Stimulated activated CD4-positive, alpha-beta T cell treated with anti-CD3 and anti-CD28 coated beads, Interleukin-1b, Interleukin-23, amount 100 ng/mL, for 24 hours (primary cell): Measurements from ENCODE around the gene DEPP1.
"Not testable (repeated sequence)": the region's sequence is repeated elsewhere in the genome, so short reads cannot be mapped to it uniquely, and the experiment has no call there.

Experiments
- DNase-seq, 4 experiments: peaks; one replicate each; pipeline ENCODE4 v3.0.0-alpha.2; 2020; ENCODE audit warnings: low read depth in 4 of 4, low spot score in 1 of 4

Gene DEPP1

DNA sequence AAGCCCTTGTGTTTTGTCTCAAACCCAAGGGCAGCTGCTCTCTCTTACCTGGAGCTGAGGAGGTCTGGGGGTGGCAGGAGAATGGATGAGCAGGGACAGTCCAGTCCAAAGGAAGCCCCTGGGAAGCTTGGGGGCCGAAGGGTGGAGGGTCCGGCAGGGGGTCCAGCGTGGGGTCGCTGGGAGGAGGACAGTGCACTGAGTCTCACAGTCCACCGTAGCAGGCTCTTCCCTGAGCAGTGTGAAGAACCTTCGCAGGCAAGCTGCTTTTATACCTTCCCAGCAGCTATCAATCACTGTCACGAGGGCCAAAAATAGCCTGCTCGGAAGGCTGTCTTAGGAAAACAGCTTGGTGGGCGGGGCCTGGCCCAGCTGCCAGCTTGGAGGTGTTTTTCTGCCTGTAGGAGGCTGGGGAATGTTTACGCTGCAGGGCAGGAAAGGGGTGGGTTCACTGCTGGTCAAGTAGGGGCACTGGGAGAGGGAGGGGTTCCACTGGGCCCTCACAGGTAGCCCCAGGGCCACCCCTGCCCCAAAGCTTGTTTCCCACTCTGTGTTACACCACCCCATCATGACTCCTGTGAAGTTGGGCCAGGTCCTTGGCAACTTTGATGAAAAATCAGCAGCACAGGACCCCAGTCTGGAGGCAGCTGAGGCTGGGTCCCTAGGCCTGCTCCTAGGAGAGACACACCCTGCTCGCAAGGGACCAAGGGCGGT lies at the start of gene DEPP1:
Gene DEPP1 (minus strand): TSS at position 240 of the 711 bp plus-strand sequence. CDS start 779 bp downstream, outside the sequence.
- DNase-seq = no peak

DNA sequence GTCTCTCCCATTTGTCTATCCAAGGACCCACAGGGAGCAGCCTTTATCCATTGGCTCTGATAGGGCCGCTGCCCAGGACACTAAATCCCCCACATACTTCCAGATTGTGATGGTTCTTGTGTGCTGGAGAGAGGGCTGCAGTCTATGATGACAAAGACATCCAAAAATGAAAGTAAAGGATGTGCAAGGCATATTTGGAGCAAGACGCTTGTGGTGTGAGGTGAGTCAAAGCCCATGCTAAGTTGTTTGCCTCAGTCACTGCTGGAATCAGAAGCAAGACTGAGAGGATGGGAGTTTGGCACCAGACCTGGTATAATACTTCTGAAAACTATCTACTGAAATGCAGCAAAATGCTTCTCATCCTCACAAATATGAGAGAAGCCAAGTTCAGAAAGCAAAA lies 44.8 kb upstream of the DEPP1 start:
- DNase-seq = no peak

DNA sequence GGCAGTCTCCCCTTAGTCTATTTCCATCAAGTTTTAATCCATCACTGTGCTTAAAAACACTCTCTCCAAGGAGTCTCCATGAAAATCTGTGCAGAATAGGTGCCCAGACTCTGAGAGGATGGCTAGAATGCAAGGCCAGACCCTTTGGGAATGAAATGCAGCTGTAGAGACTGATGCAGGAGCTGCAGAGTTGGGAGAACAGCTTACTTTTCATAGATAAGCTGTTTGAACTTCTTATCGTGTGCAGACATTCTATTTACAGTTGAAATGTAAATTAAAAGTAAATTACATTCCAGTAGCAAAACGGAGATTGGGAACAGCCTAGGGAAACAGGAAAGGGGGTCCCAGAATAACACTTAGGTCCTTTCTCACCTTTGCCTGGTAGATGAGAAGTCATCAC lies 37.0 kb upstream of the DEPP1 start:
- DNase-seq = no peak

DNA sequence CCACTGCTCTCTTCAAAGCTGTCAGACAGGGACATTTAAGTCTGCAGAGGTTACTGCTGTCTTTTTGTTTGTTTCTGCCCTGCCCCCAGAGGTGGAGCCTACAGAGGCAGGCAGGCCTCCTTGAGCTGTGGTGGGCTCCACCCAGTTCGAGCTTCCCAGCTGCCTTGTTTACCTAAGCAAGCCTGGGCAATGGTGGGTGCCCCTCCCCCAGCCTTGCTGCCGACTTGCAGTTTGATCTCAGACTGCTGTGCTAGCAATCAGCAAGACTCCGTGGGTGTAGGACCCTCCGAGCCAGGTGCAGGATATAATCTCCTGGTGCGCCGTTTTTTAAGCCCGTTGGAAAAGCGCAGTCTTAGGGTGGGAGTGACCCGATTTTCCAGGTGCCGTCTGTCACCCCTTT lies 35.9 kb upstream of the DEPP1 start:
- DNase-seq = not testable (repeated sequence)

DNA sequence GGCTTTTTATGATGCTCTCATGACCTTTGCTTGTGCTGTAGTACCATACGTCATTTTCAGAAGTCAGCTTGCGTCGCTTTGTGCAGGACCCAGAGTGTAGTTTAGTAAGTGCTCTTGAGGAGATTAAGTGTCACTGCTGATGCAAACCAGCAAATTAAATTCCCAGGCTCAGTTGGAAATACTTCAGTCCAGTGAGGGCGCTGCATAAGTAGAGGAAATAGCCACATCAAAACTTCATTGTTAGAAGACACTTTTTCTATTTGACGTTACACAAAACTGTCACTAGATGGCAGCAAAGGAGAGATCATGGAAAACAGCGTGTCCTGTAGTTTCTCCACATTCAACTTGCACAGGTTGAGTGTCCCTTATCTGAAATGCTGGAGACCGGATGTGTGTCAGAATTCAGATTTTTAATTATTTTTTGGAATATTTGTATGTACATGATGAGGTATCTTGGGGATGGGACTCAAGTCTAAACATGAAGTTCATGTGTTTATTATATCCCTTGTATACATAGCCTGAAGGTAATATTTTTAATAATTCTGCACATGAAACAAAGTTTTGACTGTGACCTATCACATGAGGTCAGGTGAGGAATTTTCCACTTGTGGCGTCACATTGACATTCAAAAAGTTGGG lies 30.0 kb upstream of the DEPP1 start:
- DNase-seq = no peak

GRCh38 chr10:45006276-45007030 lies 27.8 kb upstream of the DEPP1 start:
- no peak for DNase-seq

GRCh38 chr10:45005284-45005683 lies 26.7 kb upstream of the DEPP1 start:
- no peak for DNase-seq

- no peak for DNase-seq
Measured at GRCh38 chr10:45004661-45005060, 26.1 kb upstream of the DEPP1 start.

- DNase-seq = no peak
Measured at GRCh38 chr10:45003432-45004000, 24.9 kb upstream of the DEPP1 start.

DNA sequence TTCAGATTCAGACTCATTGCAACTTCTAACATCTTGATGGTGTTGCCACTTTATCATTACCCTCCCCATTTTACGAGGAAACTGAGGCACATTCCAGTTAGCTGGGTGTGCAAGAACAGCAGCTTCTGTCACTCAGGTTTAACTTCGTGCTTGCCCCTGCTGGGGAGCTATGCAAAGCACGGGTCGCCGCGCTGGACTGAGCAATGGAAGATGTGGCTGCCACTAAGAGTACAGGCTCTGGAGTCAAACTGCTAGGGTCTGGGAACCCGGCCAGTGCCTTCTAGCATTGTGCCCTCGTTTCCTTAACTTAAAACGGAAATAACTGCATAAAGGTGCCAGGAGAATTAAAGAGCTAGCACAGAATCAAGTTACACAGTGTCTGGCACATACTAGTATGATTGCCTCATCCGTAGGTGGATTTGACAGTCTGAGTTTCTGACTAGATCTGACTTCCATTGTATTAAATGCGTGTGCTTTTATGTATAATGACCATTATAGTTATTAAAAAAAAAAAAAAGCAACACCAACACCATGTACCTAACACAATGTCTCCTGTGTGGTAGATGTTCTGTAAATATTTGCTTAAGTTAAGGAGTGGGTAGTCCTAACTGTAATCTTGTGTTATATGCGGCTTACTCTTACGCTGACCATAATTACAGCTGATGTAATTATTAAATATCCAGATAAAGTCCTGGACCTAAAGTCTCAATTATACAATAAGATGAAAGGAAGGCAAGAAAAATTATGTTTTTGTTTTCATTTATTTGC lies 23.0 kb upstream of the DEPP1 start:
- peak in 3 of 4 experiments; percentile 6 to 22 (median 14) for DNase-seq

GRCh38 chr10:45000752-45001380 lies 22.3 kb upstream of the DEPP1 start, which contains the start of gene ZNF22:
Gene ZNF22, plus strand, starts transcription at chr10:45000923. Its CDS starts 2,446 bp downstream, at chr10:45003369.
- DNase-seq = peak; percentile 11 to 44 (median 33)

GRCh38 chr10:45000138-45000751 lies 21.6 kb upstream of the DEPP1 start:
- no peak for DNase-seq

- DNase-seq = no peak
Measured at GRCh38 chr10:44998146-44998631, 19.6 kb upstream of the DEPP1 start.

DNA sequence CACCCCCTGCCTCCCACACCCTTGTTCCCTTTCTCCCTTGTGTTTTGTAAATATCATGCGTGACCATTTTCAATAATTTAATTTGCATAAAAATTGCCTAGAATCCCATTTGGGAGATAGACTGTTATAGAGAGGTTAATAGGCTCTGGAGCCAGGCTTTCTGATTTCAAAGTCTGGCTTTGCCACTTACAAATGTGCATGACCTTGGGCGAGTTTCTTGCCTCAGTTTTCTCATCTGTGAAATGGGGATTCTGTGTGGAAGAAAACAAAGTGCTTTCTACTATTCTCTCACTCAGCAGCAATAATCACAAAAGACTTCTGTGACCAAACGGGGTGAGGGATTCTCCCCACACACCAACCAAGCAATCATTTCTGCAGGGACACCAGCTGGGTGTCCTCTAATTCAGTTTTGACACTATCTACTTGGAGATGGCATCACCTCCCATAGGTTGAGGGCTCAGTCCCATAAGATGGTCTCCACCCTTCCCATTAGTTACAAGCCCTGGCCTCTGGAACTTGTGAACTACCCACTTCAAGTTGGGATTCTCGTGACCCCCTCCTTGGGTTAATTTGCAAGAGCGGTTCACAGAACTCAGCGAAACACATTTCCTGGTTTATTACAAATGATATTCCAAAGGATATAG lies 18.6 kb upstream of the DEPP1 start:
- DNase-seq = no peak

- no peak for DNase-seq
Measured at GRCh38 chr10:44995914-44996669, 17.5 kb upstream of the DEPP1 start.

- no peak for DNase-seq
Measured at GRCh38 chr10:44995581-44995913, 16.9 kb upstream of the DEPP1 start.

GRCh38 chr10:44994752-44995530 lies 16.3 kb upstream of the DEPP1 start:
- no peak for DNase-seq
